ENCODE results near the gene BCAS3.

The BCAS3 gene

GRCh38 chr17:61179380-61179806, 501.7 kb downstream of the BCAS3 start:
- H3K36me3 ChIP-seq (ENCODE audit: control insufficient read depth, insufficient read depth, low read length), result no peaks in the 10 kb centered on the region
- H3K9me3 ChIP-seq (ENCODE audit: control insufficient read depth, low read length), result no peaks in the 10 kb centered on the region
- H3K27me3 ChIP-seq (ENCODE audit: control insufficient read depth, insufficient read depth, low read length, poor library complexity, severe bottlenecking), result no peaks in the 10 kb centered on the region
- H3K4me3 ChIP-seq (ENCODE audit: insufficient read depth, low read depth, low read length), result no peak overlapping the region
- peaks cover 8% of the 10 kb centered on the region for H3K4me1 ChIP-seq (ENCODE audit: control insufficient read depth, insufficient read depth, low read length)
- H3K27ac ChIP-seq (ENCODE audit: insufficient read depth, low read depth, low read length, poor library complexity, severe bottlenecking), result peak overlapping the region; percentile 52
- 72 to 82% methylated on average over 2 of the region's 2 CpGs for WGBS, 2 experiments

GRCh38 chr17:61183793-61184192, 506.1 kb downstream of the BCAS3 start:
- H3K4me3 ChIP-seq (ENCODE audit: insufficient read depth, low read depth, low read length), result no peak overlapping the region
- H3K9me3 ChIP-seq (ENCODE audit: control insufficient read depth, low read length), result no peaks in the 10 kb centered on the region
- H3K27me3 ChIP-seq (ENCODE audit: control insufficient read depth, insufficient read depth, low read length, poor library complexity, severe bottlenecking), result peaks cover 9% of the 10 kb centered on the region
- no peak overlapping the region for H3K27ac ChIP-seq (ENCODE audit: insufficient read depth, low read depth, low read length, poor library complexity, severe bottlenecking)
- 88 to 100% methylated on average over 1 to 2 of the region's 2 CpGs for WGBS, 2 experiments
- H3K4me1 ChIP-seq (ENCODE audit: control insufficient read depth, insufficient read depth, low read length), result peaks cover 5% of the 10 kb centered on the region
- H3K36me3 ChIP-seq (ENCODE audit: control insufficient read depth, insufficient read depth, low read length), result no peaks in the 10 kb centered on the region

- 96 to 100% methylated on average over 2 to 4 of the region's 4 CpGs for WGBS, 2 experiments
- Histone ChIP-seq H3K9me3 (ENCODE audit: control insufficient read depth, low read length) (no peaks in the 10 kb centered on the region), H3K27ac (ENCODE audit: insufficient read depth, low read depth, low read length, poor library complexity, severe bottlenecking) (no peak overlapping the region), H3K4me1 (ENCODE audit: control insufficient read depth, insufficient read depth, low read length) (no peaks in the 10 kb centered on the region), H3K36me3 (ENCODE audit: control insufficient read depth, insufficient read depth, low read length) (no peaks in the 10 kb centered on the region), H3K4me3 (ENCODE audit: insufficient read depth, low read depth, low read length) (no peak overlapping the region), H3K27me3 (ENCODE audit: control insufficient read depth, insufficient read depth, low read length, poor library complexity, severe bottlenecking) (peaks cover 18% of the 10 kb centered on the region)
Measured at GRCh38 chr17:61185385-61185784, 507.7 kb downstream of the BCAS3 start.

- H3K4me1 ChIP-seq (ENCODE audit: control insufficient read depth, insufficient read depth, low read length), result no peaks in the 10 kb centered on the region
- H3K36me3 ChIP-seq (ENCODE audit: control insufficient read depth, insufficient read depth, low read length), result no peaks in the 10 kb centered on the region
- H3K4me3 ChIP-seq (ENCODE audit: insufficient read depth, low read depth, low read length), result no peak overlapping the region
- H3K27me3 ChIP-seq (ENCODE audit: control insufficient read depth, insufficient read depth, low read length, poor library complexity, severe bottlenecking), result peaks cover 18% of the 10 kb centered on the region
- H3K9me3 ChIP-seq (ENCODE audit: control insufficient read depth, low read length), result no peaks in the 10 kb centered on the region
- no peak overlapping the region for H3K27ac ChIP-seq (ENCODE audit: insufficient read depth, low read depth, low read length, poor library complexity, severe bottlenecking)
- 91 to 100% methylated on average over 2 of the region's 2 CpGs for WGBS, 2 experiments
Measured at GRCh38 chr17:61187038-61187437, 509.4 kb downstream of the BCAS3 start.

GRCh38 chr17:61188081-61188480, 510.4 kb downstream of the BCAS3 start:
- no peak overlapping the region for H3K4me3 ChIP-seq (ENCODE audit: insufficient read depth, low read depth, low read length)
- H3K4me1 ChIP-seq (ENCODE audit: control insufficient read depth, insufficient read depth, low read length), result no peaks in the 10 kb centered on the region
- H3K9me3 ChIP-seq (ENCODE audit: control insufficient read depth, low read length), result no peaks in the 10 kb centered on the region
- H3K36me3 ChIP-seq (ENCODE audit: control insufficient read depth, insufficient read depth, low read length), result no peaks in the 10 kb centered on the region
- 100% methylated on average over 1 to 2 of the region's 2 CpGs for WGBS, 2 experiments
- no peak overlapping the region for H3K27ac ChIP-seq (ENCODE audit: insufficient read depth, low read depth, low read length, poor library complexity, severe bottlenecking)
- H3K27me3 ChIP-seq (ENCODE audit: control insufficient read depth, insufficient read depth, low read length, poor library complexity, severe bottlenecking), result peaks cover 18% of the 10 kb centered on the region

GRCh38 chr17:61189968-61190367, 512.3 kb downstream of the BCAS3 start:
- Histone ChIP-seq H3K27me3 (ENCODE audit: control insufficient read depth, insufficient read depth, low read length, poor library complexity, severe bottlenecking) (peaks cover 18% of the 10 kb centered on the region), H3K4me3 (ENCODE audit: insufficient read depth, low read depth, low read length) (no peak overlapping the region), H3K9me3 (ENCODE audit: control insufficient read depth, low read length) (no peaks in the 10 kb centered on the region), H3K27ac (ENCODE audit: insufficient read depth, low read depth, low read length, poor library complexity, severe bottlenecking) (no peak overlapping the region), H3K36me3 (ENCODE audit: control insufficient read depth, insufficient read depth, low read length) (no peaks in the 10 kb centered on the region), H3K4me1 (ENCODE audit: control insufficient read depth, insufficient read depth, low read length) (no peaks in the 10 kb centered on the region)
- WGBS, 2 experiments, result 92 to 95% methylated on average over 4 of the region's 4 CpGs

GRCh38 chr17:61196302-61196704, 518.7 kb downstream of the BCAS3 start:
- no peaks in the 10 kb centered on the region for H3K27me3 ChIP-seq (ENCODE audit: control insufficient read depth, insufficient read depth, low read length, poor library complexity, severe bottlenecking)
- H3K4me3 ChIP-seq (ENCODE audit: insufficient read depth, low read depth, low read length), result no peak overlapping the region
- no peak overlapping the region for H3K27ac ChIP-seq (ENCODE audit: insufficient read depth, low read depth, low read length, poor library complexity, severe bottlenecking)
- H3K36me3 ChIP-seq (ENCODE audit: control insufficient read depth, insufficient read depth, low read length), result no peaks in the 10 kb centered on the region
- H3K9me3 ChIP-seq (ENCODE audit: control insufficient read depth, low read length), result no peaks in the 10 kb centered on the region
- no peaks in the 10 kb centered on the region for H3K4me1 ChIP-seq (ENCODE audit: control insufficient read depth, insufficient read depth, low read length)
- 95 to 97% methylated on average over 6 to 7 of the region's 7 CpGs for WGBS, 2 experiments

- Histone ChIP-seq H3K27me3 (ENCODE audit: control insufficient read depth, insufficient read depth, low read length, poor library complexity, severe bottlenecking) (no peaks in the 10 kb centered on the region), H3K36me3 (ENCODE audit: control insufficient read depth, insufficient read depth, low read length) (no peaks in the 10 kb centered on the region), H3K4me3 (ENCODE audit: insufficient read depth, low read depth, low read length) (no peak overlapping the region), H3K27ac (ENCODE audit: insufficient read depth, low read depth, low read length, poor library complexity, severe bottlenecking) (no peak overlapping the region), H3K4me1 (ENCODE audit: control insufficient read depth, insufficient read depth, low read length) (no peaks in the 10 kb centered on the region), H3K9me3 (ENCODE audit: control insufficient read depth, low read length) (no peaks in the 10 kb centered on the region)
- WGBS, 2 experiments, result 100% methylated on average over 1 of the region's 3 CpGs
Measured at GRCh38 chr17:61196799-61197198, 519.1 kb downstream of the BCAS3 start.

- no peaks in the 10 kb centered on the region for H3K27me3 ChIP-seq (ENCODE audit: control insufficient read depth, insufficient read depth, low read length, poor library complexity, severe bottlenecking)
- no peaks in the 10 kb centered on the region for H3K9me3 ChIP-seq (ENCODE audit: control insufficient read depth, low read length)
- WGBS, 2 experiments, result 97% methylated on average over 3 to 4 of the region's 4 CpGs
- no peaks in the 10 kb centered on the region for H3K36me3 ChIP-seq (ENCODE audit: control insufficient read depth, insufficient read depth, low read length)
- H3K27ac ChIP-seq (ENCODE audit: insufficient read depth, low read depth, low read length, poor library complexity, severe bottlenecking), result no peak overlapping the region
- no peak overlapping the region for H3K4me3 ChIP-seq (ENCODE audit: insufficient read depth, low read depth, low read length)
- peaks cover 6% of the 10 kb centered on the region for H3K4me1 ChIP-seq (ENCODE audit: control insufficient read depth, insufficient read depth, low read length)
Measured at GRCh38 chr17:61199431-61200338, 522.0 kb downstream of the BCAS3 start.

- no peaks in the 10 kb centered on the region for H3K27me3 ChIP-seq (ENCODE audit: control insufficient read depth, insufficient read depth, low read length, poor library complexity, severe bottlenecking)
- no peaks in the 10 kb centered on the region for H3K9me3 ChIP-seq (ENCODE audit: control insufficient read depth, low read length)
- no peaks in the 10 kb centered on the region for H3K36me3 ChIP-seq (ENCODE audit: control insufficient read depth, insufficient read depth, low read length)
- H3K4me1 ChIP-seq (ENCODE audit: control insufficient read depth, insufficient read depth, low read length), result peaks cover 6% of the 10 kb centered on the region
- H3K27ac ChIP-seq (ENCODE audit: insufficient read depth, low read depth, low read length, poor library complexity, severe bottlenecking), result no peak overlapping the region
- H3K4me3 ChIP-seq (ENCODE audit: insufficient read depth, low read depth, low read length), result no peak overlapping the region
- 92 to 94% methylated on average over 8 of the region's 8 CpGs for WGBS, 2 experiments
Measured at GRCh38 chr17:61200339-61200715, 522.7 kb downstream of the BCAS3 start.
